Nephron (organoid): ENCODE results near the gene PLAGL2.

Source experiments
- H3K27ac Mint-ChIP-seq, 3 experiments: 2 replicates each; pipeline ENCODE4 v1.8.0; 2020; ENCODE audit warnings: mixed read lengths in 3 of 3, mild to moderate bottlenecking in 2 of 3, moderate library complexity in 1 of 3
- H3K27me3 Mint-ChIP-seq: 2 replicates; pipeline ENCODE4 v1.8.0; 2021; ENCODE audit warnings: low read depth, mild to moderate bottlenecking, moderate library complexity, mixed read lengths
- H3K36me3 Mint-ChIP-seq: 2 replicates; pipeline ENCODE4 v1.8.0; 2020; ENCODE audit warnings: low read depth, mixed read lengths
- H3K4me1 Mint-ChIP-seq: 2 replicates; pipeline ENCODE4 v1.8.0; 2020; ENCODE audit warnings: mixed read lengths
- H3K4me3 Mint-ChIP-seq, 3 experiments: 2 replicates each; pipeline ENCODE4 v1.8.0; 2020; ENCODE audit warnings: mild to moderate bottlenecking in 3 of 3, mixed read lengths in 3 of 3, moderate library complexity in 2 of 3
- H3K9me3 Mint-ChIP-seq: 2 replicates; pipeline ENCODE4 v1.8.0; 2020; ENCODE audit warnings: mixed read lengths
- CTCF ChIP-seq, 3 experiments: fragments of 200-600 bp; sonication (generic); IDR thresholded peaks; one replicate each; pipeline ENCODE4 v1.5.0; 2021; ENCODE audit warnings: antibody characterized with exemption in 3 of 3; ENCODE audit not compliant: unreplicated experiment in 3 of 3

Gene PLAGL2

GRCh38 chr20:32150291-32150848 is 57.2 kb downstream of the PLAGL2 start:
- H3K36me3 Mint-ChIP-seq: peaks cover 70% of the 10 kb centered on the region
- H3K27ac Mint-ChIP-seq: no peak overlapping the region
- no peaks in the 10 kb centered on the region for H3K27me3 Mint-ChIP-seq
- peaks cover 9% of the 10 kb centered on the region for H3K4me1 Mint-ChIP-seq
- no peak for TF ChIP-seq CTCF (IDR thresholded peaks at IDR 0.05; ENCODE audit: unreplicated experiment in 3 of 3)
- no peaks in the 10 kb centered on the region for H3K9me3 Mint-ChIP-seq
- no peak overlapping the region for H3K4me3 Mint-ChIP-seq

- peaks cover 2% of the 10 kb centered on the region for H3K4me1 Mint-ChIP-seq
- peaks cover 72% of the 10 kb centered on the region for H3K36me3 Mint-ChIP-seq
- no peaks in the 10 kb centered on the region for H3K27me3 Mint-ChIP-seq
- H3K4me3 Mint-ChIP-seq: no peak overlapping the region
- no peak for TF ChIP-seq CTCF (IDR thresholded peaks at IDR 0.05; ENCODE audit: unreplicated experiment in 3 of 3)
- H3K27ac Mint-ChIP-seq: no peak overlapping the region
- no peaks in the 10 kb centered on the region for H3K9me3 Mint-ChIP-seq
Measured at GRCh38 chr20:32149566-32150170, 57.9 kb downstream of the PLAGL2 start.

- H3K4me3 Mint-ChIP-seq: no peak overlapping the region
- peaks cover 82% of the 10 kb centered on the region for H3K36me3 Mint-ChIP-seq
- TF ChIP-seq CTCF (IDR thresholded peaks at IDR 0.05; ENCODE audit: unreplicated experiment in 3 of 3): no peak
- no peaks in the 10 kb centered on the region for H3K27me3 Mint-ChIP-seq
- no peaks in the 10 kb centered on the region for H3K4me1 Mint-ChIP-seq
- H3K9me3 Mint-ChIP-seq: no peaks in the 10 kb centered on the region
- H3K27ac Mint-ChIP-seq: no peak overlapping the region
Measured at GRCh38 chr20:32144898-32145662, 62.5 kb downstream of the PLAGL2 start.

GRCh38 chr20:32142991-32143390 is 64.6 kb downstream of the PLAGL2 start:
- H3K27me3 Mint-ChIP-seq: no peaks in the 10 kb centered on the region
- H3K4me3 Mint-ChIP-seq: no peak overlapping the region
- no peaks in the 10 kb centered on the region for H3K9me3 Mint-ChIP-seq
- peaks cover 80% of the 10 kb centered on the region for H3K36me3 Mint-ChIP-seq
- no peaks in the 10 kb centered on the region for H3K4me1 Mint-ChIP-seq
- TF ChIP-seq CTCF (IDR thresholded peaks at IDR 0.05; ENCODE audit: unreplicated experiment in 3 of 3): no peak
- no peak overlapping the region for H3K27ac Mint-ChIP-seq
